ENCODE results near the gene MAGI1. TPM values are rescaled to one million over a fixed set of nuclear protein-coding genes. Genes with fewer than 3 reads are reported as not detected.

The MAGI1 gene
- polyA plus RNA-seq, 3 donors = not detected

DNA sequence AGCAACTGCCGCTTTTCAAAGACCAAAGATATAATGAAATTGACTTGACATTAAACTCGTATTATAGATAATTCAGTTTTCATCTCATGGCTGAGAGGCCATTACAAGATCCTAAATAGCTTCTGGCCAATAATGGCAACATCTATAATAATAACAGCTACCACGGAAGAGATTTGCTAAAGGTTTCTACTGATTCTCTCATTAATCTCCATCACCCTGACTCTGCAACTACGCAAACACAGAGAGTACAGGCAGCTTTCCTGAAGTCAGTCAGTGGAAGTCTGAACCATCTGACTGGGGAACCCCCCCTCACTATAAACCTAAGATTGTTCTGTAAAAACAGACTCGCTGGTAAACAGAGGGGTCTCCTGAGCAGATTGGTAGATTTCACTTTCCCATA is 257.1 kb downstream of the MAGI1 start:
- Histone ChIP-seq H3K27ac (ENCODE audit: low read depth in 1 of 2, low read length in 2 of 2) (no peak overlapping the region), H3K4me3 (replicated peaks in 1 of 3; ENCODE audit: low read depth in 2 of 3, low read length in 3 of 3) (no peak overlapping the region), H3K36me3 (replicated peaks in 1 of 2; ENCODE audit: control insufficient read depth in 1 of 2, insufficient read depth in 2 of 2, low read length in 2 of 2) (no peaks in the 10 kb centered on the region), H3K4me1 (ENCODE audit: control insufficient read depth in 1 of 2, insufficient read depth in 2 of 2, low read length in 2 of 2) (no peaks in the 10 kb centered on the region), H2AFZ (ENCODE audit: insufficient read depth, low read depth, low read length, poor library complexity, severe bottlenecking) (no peak overlapping the region), H3K27me3 (ENCODE audit: control insufficient read depth in 2 of 2, insufficient read depth in 2 of 2, low read length in 2 of 2) (no peaks in the 10 kb centered on the region), H4K20me1 (ENCODE audit: insufficient read depth, low read length) (no peaks in the 10 kb centered on the region), H3K4me2 (replicated peaks; ENCODE audit: extremely low read depth, low read length, poor library complexity, severe bottlenecking) (no peak overlapping the region), H3K9me3 (replicated peaks in 1 of 2; ENCODE audit: control insufficient read depth in 1 of 2, insufficient read depth in 1 of 2, low read length in 2 of 2) (no peaks in the 10 kb centered on the region), H3K9ac (ENCODE audit: insufficient read depth, low read length, poor library complexity, severe bottlenecking) (no peak overlapping the region), H3K79me2 (ENCODE audit: insufficient read depth, low read length) (no peaks in the 10 kb centered on the region)
- Mint-ChIP-seq H3K9me3 (peaks cover 0 to 2% (median 0%) of the 10 kb centered on the region in 7 donors), H3K4me3 (no peak overlapping the region), H3K27ac (no peak overlapping the region), H3K4me1 (no peaks in the 10 kb centered on the region), H3K27me3 (ENCODE audit: low read depth in 3 of 3) (peaks cover 0 to 5% (median 1%) of the 10 kb centered on the region in 3 donors), H3K36me3 (no peaks in the 10 kb centered on the region)
- 100% methylated on average over 1 of the region's 5 CpGs for WGBS (ENCODE audit: insufficient coverage)
- TF ChIP-seq, protein P1, sequence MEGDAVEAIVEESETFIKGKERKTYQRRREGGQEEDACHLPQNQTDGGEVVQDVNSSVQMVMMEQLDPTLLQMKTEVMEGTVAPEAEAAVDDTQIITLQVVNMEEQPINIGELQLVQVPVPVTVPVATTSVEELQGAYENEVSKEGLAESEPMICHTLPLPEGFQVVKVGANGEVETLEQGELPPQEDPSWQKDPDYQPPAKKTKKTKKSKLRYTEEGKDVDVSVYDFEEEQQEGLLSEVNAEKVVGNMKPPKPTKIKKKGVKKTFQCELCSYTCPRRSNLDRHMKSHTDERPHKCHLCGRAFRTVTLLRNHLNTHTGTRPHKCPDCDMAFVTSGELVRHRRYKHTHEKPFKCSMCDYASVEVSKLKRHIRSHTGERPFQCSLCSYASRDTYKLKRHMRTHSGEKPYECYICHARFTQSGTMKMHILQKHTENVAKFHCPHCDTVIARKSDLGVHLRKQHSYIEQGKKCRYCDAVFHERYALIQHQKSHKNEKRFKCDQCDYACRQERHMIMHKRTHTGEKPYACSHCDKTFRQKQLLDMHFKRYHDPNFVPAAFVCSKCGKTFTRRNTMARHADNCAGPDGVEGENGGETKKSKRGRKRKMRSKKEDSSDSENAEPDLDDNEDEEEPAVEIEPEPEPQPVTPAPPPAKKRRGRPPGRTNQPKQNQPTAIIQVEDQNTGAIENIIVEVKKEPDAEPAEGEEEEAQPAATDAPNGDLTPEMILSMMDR (IDR thresholded peaks at IDR 0.05) = no peak
- intact Hi-C loops (cut with micrococcal nuclease) = no loop called here
- DNase-seq = no peak

DNA sequence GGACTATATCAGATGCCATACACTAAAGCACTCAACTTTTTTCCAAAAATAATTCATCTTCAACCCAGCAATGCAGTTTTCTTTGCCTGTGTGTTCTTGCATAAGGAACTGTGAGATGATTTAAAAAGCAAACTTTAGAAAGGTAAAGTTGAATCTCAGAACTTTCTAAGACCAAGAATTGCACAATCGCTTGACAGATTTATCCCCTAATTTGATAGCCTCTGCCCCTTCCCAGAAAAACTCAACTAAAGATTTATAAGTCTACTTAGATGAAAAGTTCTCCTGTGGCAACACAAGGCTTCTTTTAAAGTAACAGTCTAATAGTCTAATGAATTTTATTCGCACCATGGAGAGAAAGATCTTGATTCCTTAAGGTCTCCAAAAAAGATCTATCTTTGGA is 259.3 kb downstream of the MAGI1 start:
- Histone ChIP-seq H2AFZ (ENCODE audit: insufficient read depth, low read depth, low read length, poor library complexity, severe bottlenecking) (no peak overlapping the region), H3K27ac (ENCODE audit: low read depth in 1 of 2, low read length in 2 of 2) (no peak overlapping the region), H3K79me2 (ENCODE audit: insufficient read depth, low read length) (no peaks in the 10 kb centered on the region), H3K9ac (ENCODE audit: insufficient read depth, low read length, poor library complexity, severe bottlenecking) (no peak overlapping the region), H3K4me2 (replicated peaks; ENCODE audit: extremely low read depth, low read length, poor library complexity, severe bottlenecking) (no peak overlapping the region), H4K20me1 (ENCODE audit: insufficient read depth, low read length) (no peaks in the 10 kb centered on the region), H3K36me3 (replicated peaks in 1 of 2; ENCODE audit: control insufficient read depth in 1 of 2, insufficient read depth in 2 of 2, low read length in 2 of 2) (no peaks in the 10 kb centered on the region), H3K9me3 (replicated peaks in 1 of 2; ENCODE audit: control insufficient read depth in 1 of 2, insufficient read depth in 1 of 2, low read length in 2 of 2) (no peaks in the 10 kb centered on the region), H3K27me3 (ENCODE audit: control insufficient read depth in 2 of 2, insufficient read depth in 2 of 2, low read length in 2 of 2) (no peaks in the 10 kb centered on the region), H3K4me3 (replicated peaks in 1 of 3; ENCODE audit: low read depth in 2 of 3, low read length in 3 of 3) (no peak overlapping the region), H3K4me1 (ENCODE audit: control insufficient read depth in 1 of 2, insufficient read depth in 2 of 2, low read length in 2 of 2) (no peaks in the 10 kb centered on the region)
- H3K36me3 Mint-ChIP-seq = no peaks in the 10 kb centered on the region
- no peaks in the 10 kb centered on the region for H3K4me1 Mint-ChIP-seq
- TF ChIP-seq, protein P1 (IDR thresholded peaks at IDR 0.05) = no peak
- peaks cover 0 to 3% (median 0%) of the 10 kb centered on the region in 3 donors for H3K27me3 Mint-ChIP-seq (ENCODE audit: low read depth in 3 of 3)
- peaks cover 0 to 2% (median 0%) of the 10 kb centered on the region in 7 donors for H3K9me3 Mint-ChIP-seq
- no peak overlapping the region for H3K4me3 Mint-ChIP-seq
- DNase-seq = no peak
- intact Hi-C loops (cut with micrococcal nuclease) = no loop called here
- no CpG with 5 or more reads among the region's 2 CpGs for WGBS (ENCODE audit: insufficient coverage)
- no peak overlapping the region for H3K27ac Mint-ChIP-seq

Data from CD14-positive monocyte (primary cell).